ENCODE data around the gene MS4A2.
"Not testable (repeated sequence)": the region's sequence is repeated elsewhere in the genome, so short reads cannot be mapped to it uniquely, and the experiment has no call there.

The MS4A2 gene

GRCh38 chr11:60088364-60088763 is at the start of gene MS4A2:
MS4A2 (plus strand) TSS chr11:60088664; CDS start chr11:60088766, 102 bp downstream.
- in situ Hi-C loops (cut with HindIII; ENCODE audit: low pct_ligation_motif_present, low sequenced_read_pairs): no loop called here
- TF ChIP-seq CTCF (IDR thresholded peaks at IDR 0.05; ENCODE audit: low read depth, low read length, missing control alignments): no peak
- H3K27ac ChIP-seq: no peak within 1 kb of the TSS
- H3K36me3 ChIP-seq (replicated peaks): no peaks in the 10 kb centered on the region
- H3K27me3 ChIP-seq (replicated peaks): no peaks in the 10 kb centered on the region
- DNase-seq: no peak
- H3K4me3 ChIP-seq (ENCODE audit: low read depth, low read length): no peak within 1 kb of the TSS

DNA sequence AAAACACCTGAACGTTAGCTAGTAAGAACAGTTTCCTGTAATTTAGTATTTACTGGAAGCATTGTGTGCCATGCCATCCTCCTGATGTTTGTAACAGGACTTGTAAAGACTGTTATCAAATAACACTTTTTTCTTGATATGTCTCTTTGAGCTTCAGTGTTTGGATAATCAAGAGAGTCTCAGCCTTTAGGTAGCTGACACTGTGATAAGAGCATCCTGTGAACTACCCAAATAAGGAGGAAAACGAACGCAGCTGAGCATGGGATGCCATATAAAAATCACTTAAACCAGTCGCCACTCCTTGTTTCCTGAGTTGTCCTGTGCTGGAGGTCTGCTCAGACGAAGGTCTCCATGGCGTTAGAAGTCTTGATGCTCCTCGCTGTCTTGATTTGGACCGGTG is 48.4 kb upstream of the MS4A2 start, which contains the start of gene OOSP2:
Gene OOSP2, plus strand, starts transcription at position 301 of the 400 bp plus-strand sequence. Its CDS starts 51 bp downstream, at position 352.
- no peak for TF ChIP-seq CTCF (IDR thresholded peaks at IDR 0.05; ENCODE audit: low read depth, low read length, missing control alignments)
- in situ Hi-C loops (cut with HindIII; ENCODE audit: low pct_ligation_motif_present, low sequenced_read_pairs): no loop called here
- no peak within 1 kb of the TSS for H3K27ac ChIP-seq
- H3K27me3 ChIP-seq (replicated peaks): no peaks in the 10 kb centered on the region
- H3K4me3 ChIP-seq (ENCODE audit: low read depth, low read length): no peak within 1 kb of the TSS
- H3K36me3 ChIP-seq (replicated peaks): no peaks in the 10 kb centered on the region
- DNase-seq: no peak

- H3K4me3 ChIP-seq (ENCODE audit: low read depth, low read length); in situ Hi-C loops (cut with HindIII; ENCODE audit: low pct_ligation_motif_present, low sequenced_read_pairs); H3K27ac ChIP-seq; DNase-seq; H3K36me3 ChIP-seq (replicated peaks); H3K27me3 ChIP-seq (replicated peaks): not testable (repeated sequence)
These were observed 38.0 kb upstream of the MS4A2 start for GRCh38 chr11:60050422-60050821.

DNA sequence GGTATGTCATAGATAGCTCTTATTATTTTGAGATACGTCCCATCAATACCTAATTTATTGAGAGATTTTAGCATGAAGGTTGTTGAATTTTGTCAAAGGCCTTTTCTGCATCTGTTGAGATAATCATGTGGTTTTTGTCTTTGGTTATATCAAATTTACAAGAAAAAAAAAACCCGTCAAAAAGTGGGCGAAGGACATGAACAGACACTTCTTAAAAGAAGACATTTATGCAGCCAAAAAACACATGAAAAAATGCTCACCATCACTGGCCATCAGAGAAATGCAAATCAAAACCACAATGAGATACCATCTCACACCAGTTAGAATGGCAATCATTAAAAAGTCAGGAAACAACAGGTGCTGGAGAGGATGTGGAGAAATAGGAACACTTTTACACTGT is 37.6 kb upstream of the MS4A2 start:
- H3K36me3 ChIP-seq (replicated peaks); H3K4me3 ChIP-seq (ENCODE audit: low read depth, low read length); in situ Hi-C loops (cut with HindIII; ENCODE audit: low pct_ligation_motif_present, low sequenced_read_pairs); H3K27me3 ChIP-seq (replicated peaks); DNase-seq; H3K27ac ChIP-seq: not testable (repeated sequence)

DNA sequence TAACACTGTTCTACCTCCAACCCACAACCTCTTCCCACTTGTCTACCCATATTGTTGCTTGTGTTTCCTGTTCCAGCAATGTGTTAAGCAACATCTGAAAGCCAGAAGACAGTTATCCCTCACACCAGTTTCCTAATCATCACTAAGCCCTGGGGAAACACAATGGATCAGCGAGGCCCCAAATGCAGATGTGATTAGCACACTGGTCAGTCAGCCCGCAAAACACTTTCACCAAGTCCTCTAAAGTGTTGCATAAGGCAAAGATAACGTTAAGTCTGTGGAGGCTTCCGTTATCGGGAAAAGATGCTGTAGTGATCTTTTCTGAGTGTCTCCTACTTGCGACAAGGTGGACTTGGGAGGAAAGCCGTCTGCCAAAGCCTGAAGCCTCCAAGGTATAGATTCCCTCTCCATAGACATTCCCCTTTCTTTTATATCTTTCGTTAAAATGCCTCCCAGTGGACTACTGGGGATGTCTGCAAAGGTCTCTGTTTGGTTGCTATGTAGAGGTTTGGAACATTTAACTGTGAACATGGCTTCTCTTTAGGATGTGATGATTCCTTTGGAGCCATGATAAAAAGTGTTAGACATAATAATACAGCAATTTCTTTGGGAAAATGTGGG is 32.0 kb upstream of the MS4A2 start, which contains the start of gene MS4A3:
Gene MS4A3, plus strand, starts transcription at position 317 of the 621 bp plus-strand sequence. CDS start 4,496 bp downstream, outside the sequence.
- Histone ChIP-seq H3K4me3 (ENCODE audit: low read depth, low read length) (no peak within 1 kb of the TSS), H3K27me3 (replicated peaks) (no peaks in the 10 kb centered on the region), H3K36me3 (replicated peaks) (no peaks in the 10 kb centered on the region), H3K27ac (no peak within 1 kb of the TSS)
- in situ Hi-C loops (cut with HindIII; ENCODE audit: low pct_ligation_motif_present, low sequenced_read_pairs): no loop called here
- no peak for TF ChIP-seq CTCF (IDR thresholded peaks at IDR 0.05; ENCODE audit: low read depth, low read length, missing control alignments)
- DNase-seq: no peak

GRCh38 chr11:60059052-60059451 is 29.4 kb upstream of the MS4A2 start:
- no peak for TF ChIP-seq CTCF (IDR thresholded peaks at IDR 0.05; ENCODE audit: low read depth, low read length, missing control alignments)
- no peak for DNase-seq
- H3K36me3 ChIP-seq (replicated peaks): no peaks in the 10 kb centered on the region
- in situ Hi-C loops (cut with HindIII; ENCODE audit: low pct_ligation_motif_present, low sequenced_read_pairs): no loop called here
- no peak overlapping the region for H3K4me3 ChIP-seq (ENCODE audit: low read depth, low read length)
- H3K27ac ChIP-seq: no peak overlapping the region
- H3K27me3 ChIP-seq (replicated peaks): no peaks in the 10 kb centered on the region

All from brain microvascular endothelial cell (primary cell).